Inflammatory macrophage (primary cell): ENCODE data around the gene SF3B5.
"Not testable (repeated sequence)": the region's sequence is repeated elsewhere in the genome, so short reads cannot be mapped to it uniquely, and the experiment has no call there.

Source experiments
- DNase-seq, 2 donors: peaks; one replicate each; pipeline ENCODE4 v3.0.0-alpha.2; 2020 to 2022

SF3B5 gene

DNA sequence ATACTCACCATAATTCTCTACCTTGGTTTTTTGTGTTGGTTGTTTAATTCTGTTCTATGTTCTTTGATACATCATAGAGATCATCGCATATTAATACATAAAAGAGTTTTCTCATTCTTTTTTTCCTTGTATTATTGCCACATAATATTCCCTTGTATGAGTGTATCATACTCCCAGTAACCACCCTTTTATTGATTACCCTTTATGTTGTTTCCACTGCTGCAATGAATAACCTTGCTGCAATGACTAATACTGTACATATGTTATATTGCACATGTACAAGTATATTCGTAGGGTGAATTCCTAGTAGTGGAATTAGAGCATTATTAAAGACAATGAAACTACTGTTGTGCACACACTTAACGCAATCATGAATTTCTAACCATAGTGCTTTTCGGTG lies 9.1 kb upstream of the SF3B5 start:
- no peak for DNase-seq

DNA sequence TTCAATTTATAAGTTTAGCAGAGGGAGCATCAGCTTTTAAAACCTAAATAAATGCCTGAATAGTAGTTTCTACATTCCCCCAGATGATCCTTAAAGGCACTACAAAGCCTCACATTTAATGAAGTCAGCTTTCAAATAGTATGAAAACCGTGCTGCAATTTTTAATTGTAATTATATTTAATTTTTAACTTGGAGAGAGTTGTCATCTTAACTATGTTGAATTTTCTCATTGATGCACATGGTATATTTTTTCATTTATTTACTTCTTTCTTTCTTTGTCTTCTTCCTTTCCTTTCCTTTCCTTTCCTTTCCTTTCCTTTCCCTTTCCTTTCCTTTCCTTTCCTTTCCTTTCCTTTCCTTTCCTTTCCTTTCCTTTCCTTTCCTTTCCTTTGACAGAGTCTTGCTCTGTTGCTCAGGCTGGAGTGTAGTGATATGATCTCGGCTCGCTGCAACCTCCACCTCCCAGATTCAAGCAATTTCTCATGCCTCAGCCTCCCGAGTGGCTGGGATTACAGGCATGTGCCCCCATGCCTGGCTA lies 7.7 kb upstream of the SF3B5 start:
- DNase-seq = no peak

- no peak for DNase-seq
Measured at GRCh38 chr6:144098993-144099392, 3.6 kb upstream of the SF3B5 start.

- no peak for DNase-seq
Measured at GRCh38 chr6:144094731-144095133, 641 bp downstream of the SF3B5 start.

GRCh38 chr6:144093658-144094057 lies 1.7 kb downstream of the SF3B5 start:
- DNase-seq = no peak

- no peak for DNase-seq
Measured at GRCh38 chr6:144093236-144093635, 2.1 kb downstream of the SF3B5 start.

- DNase-seq = no peak
Measured at GRCh38 chr6:144090384-144090783, 5.0 kb downstream of the SF3B5 start.

GRCh38 chr6:144087789-144088426 lies 7.5 kb downstream of the SF3B5 start:
- DNase-seq = peak in 1 of 2 donors; percentile 18

GRCh38 chr6:144086959-144087358 lies 8.4 kb downstream of the SF3B5 start:
- no peak for DNase-seq

GRCh38 chr6:144083172-144083571 lies 12.2 kb downstream of the SF3B5 start:
- DNase-seq = no peak

- not testable (repeated sequence) for DNase-seq
Measured at GRCh38 chr6:144082412-144082811, 13.0 kb downstream of the SF3B5 start.

GRCh38 chr6:144077871-144078270 lies 17.5 kb downstream of the SF3B5 start:
- DNase-seq = no peak

DNA sequence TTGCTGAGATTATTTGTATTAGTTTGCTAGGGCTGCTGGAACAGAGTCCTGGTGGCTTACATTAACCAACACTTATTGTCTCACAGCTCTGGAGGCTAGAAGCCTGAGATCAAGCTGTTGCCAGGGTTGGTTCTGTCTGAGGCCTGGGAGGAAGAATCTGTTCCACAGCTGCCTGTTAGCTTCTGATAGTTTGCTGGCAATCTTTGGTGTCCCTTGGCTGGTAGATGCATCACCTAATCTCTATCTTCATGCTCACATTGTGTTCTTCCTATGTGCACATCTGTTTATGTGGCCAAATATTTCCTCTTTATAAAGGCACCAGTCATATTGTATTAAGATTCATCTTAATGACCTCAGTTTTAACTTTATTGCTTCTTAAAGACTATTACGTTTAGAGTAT lies 19.5 kb downstream of the SF3B5 start:
- DNase-seq = no peak

DNA sequence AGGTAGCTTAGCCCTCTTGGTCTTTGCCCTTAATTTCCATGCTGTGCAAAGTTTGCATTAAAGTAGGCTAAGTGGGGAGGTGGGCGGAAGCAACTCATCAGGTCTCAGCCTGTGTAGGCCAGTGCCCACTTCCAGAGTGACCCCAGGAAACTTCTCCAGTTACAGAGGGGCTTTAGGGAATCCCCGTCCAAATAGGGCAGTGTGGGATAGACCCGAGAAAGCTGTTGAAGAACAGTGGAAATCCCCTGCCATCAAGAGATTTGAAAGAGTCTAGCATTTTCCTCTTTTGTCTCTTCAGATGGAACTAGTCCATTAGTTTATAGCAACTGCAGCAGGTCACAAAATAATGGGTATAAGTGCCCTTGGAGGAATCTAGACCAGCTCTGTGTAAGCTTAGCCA lies 20.2 kb downstream of the SF3B5 start:
- no peak for DNase-seq

GRCh38 chr6:144073024-144073423 lies 22.3 kb downstream of the SF3B5 start:
- DNase-seq = no peak

DNA sequence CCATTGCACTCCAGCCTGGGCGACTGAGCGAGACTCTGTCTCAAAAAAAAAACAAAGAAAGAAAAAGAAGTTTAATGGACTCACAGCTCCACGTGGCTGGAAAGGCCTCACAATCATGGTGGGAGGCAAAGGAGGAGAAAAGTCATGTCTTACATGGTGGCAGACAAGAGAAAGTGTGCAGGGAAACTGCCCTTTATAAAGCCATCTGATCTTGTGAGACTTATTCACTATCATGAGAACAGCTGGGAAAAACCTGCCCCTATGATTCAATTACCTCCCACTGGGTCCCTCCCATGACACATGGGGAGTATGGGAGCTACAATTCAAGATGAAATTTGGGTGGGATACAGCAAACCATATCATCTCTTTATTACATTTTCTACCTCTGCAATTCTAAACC lies 25.9 kb downstream of the SF3B5 start:
- DNase-seq = no peak

- no peak for DNase-seq
Measured at GRCh38 chr6:144068794-144069193, 26.6 kb downstream of the SF3B5 start.

DNA sequence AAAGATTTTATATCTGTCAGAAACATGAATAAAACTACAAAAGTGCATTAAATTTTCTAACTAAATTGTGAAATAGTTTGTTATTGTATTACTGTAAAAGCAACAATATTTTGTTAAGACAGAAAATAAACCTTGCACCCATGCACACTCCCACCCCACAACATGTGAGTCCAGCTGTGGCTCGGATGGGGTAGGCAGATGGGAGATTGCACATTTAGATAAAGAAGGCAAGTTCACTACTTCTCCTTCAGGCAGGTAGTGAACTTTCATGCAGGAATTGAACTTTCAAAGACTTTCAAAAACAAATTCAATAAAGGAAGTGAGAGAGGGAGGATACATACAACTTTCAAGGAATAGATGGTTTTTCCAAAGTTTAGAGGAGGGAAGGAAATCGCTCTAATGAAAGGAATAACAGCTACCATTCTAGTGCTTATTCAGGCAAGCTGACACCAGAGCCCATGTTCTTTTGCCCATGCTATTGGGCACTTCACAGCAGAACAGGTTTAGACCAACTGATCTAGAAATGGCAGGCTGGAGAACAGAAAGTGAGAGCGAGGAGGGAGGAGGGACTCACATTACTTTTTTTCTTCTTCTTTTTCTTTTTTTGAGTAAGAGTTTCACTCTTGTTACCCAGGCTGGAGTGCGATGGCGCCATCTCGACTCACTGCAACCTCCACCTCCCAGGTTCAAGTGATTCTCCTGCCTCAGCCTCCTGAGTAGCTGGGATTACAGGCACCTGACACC lies 28.5 kb downstream of the SF3B5 start:
- peak; percentile 20 to 26 for DNase-seq

GRCh38 chr6:144066255-144066654 lies 29.1 kb downstream of the SF3B5 start:
- no peak for DNase-seq

GRCh38 chr6:144065213-144065660 lies 30.1 kb downstream of the SF3B5 start:
- no peak for DNase-seq

DNA sequence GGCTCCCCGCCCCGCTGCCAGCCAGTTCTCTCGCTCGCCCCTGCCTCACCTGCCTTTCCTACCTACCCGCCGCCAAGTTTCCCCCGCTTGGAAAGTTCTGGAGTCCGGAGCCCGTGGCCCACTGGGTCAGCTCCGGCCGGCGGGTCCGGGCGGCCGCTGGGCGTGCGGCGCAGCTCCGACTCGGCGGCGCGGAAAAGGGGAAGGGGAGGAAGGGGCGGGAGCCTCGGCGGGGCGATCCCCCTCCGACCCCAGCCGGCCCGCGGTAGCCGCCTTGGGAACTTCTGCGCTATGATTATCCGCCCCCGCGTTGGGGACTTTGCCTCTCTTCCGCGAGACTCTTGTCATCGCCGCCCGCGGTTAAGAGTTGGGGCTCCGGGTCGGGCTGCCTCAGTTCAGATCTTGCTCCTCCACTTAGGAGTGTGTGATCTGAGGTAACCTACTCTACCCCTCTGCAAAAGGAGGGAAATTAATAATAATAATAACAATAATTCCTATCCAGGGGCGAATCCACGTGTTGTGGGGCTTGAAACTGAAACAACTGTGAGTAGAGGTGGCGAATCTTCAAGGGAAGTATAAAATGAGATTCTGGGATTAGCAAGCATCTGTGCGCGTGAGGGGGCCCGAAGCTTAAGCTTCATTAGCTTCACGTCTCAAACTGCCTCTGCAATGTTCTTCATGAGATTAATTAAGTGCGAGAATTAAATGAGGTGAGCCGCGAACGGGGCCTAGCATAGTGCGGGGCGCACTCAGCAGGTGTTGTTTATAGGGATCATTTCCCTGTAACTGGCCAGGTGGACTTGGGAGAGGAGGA lies 30.8 kb downstream of the SF3B5 start:
- peak; percentile 61 to 79 for DNase-seq

DNA sequence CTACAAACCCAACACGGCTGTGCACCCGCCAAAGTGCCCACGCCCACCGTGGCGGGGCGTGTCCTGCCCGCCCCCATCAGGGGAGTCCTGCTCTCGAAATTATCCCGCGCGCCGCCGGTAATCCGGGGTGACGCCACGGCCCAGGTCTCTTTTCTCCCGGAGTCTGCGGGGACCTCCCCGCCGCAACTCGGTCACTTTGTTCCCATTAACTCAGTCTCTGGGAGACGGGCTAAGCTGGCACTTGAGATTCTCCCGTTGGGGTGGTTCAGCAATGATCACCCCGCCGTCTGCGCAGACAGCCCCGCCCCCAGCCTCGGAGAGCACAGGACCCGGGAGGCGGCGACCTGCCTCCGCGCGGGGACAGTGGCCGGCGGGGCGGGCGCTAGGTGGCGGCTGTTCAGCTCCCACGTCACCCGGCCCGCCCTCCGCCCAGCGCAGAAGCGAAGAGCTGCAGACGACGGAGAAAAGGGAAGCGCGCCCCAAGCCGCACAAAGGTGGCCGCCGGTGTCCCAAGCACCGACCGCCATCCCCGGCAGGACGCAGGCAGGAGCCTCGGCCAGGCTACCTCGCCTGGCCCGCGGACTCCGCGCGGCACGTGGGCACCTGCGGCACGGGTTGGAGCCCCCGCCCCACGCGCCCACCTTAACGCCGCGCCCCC lies 31.5 kb downstream of the SF3B5 start:
- peak; percentile 90 to 94 for DNase-seq
